Measurements from ENCODE around the gene COL15A1.

DNA sequence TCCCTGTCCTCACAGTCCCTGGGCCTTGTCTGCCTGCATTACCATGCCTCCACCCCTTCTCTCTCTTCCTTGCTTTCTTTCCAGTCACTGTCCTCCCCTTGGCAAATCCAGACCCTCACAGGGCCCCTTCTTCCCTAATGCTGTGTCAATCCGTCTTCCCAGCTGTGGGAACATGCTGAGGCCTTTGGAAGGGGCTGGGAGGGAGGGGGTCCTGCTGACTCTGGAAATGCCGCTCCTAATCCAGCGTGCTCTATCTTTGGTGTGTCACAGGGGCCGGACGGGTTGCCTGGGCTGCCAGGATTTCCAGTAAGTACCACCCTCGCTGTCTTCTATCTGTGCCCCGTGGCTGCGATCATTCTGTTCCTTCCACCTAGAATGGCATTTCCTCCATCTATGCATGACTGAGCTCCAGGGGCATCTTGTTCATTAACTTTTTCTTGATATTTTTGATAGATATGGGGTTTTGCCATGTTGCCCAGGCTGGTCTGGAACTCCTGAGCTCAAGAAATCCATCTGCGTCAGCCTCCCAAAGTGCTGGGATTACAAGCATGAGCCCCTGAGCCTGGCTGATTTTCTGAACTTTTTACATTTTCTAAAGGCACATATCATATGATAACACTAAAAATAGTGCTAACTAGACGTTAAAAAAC lies 96.7 kb downstream of the COL15A1 start:
- TF ChIP-seq CREM (CRISPR knock-in tag; IDR thresholded peaks at IDR 0.05) (no peak), ZNF263 (CRISPR knock-in tag; IDR thresholded peaks at IDR 0.05; ENCODE audit: low read depth) (no peak), TCF7 (CRISPR knock-in tag; IDR thresholded peaks at IDR 0.05; ENCODE audit: low read depth) (no peak), GABPB1 (CRISPR knock-in tag; IDR thresholded peaks at IDR 0.05) (no peak)

Data from WTC11 (cell line).